ENCODE results near the gene OGDH.

The OGDH gene

DNA sequence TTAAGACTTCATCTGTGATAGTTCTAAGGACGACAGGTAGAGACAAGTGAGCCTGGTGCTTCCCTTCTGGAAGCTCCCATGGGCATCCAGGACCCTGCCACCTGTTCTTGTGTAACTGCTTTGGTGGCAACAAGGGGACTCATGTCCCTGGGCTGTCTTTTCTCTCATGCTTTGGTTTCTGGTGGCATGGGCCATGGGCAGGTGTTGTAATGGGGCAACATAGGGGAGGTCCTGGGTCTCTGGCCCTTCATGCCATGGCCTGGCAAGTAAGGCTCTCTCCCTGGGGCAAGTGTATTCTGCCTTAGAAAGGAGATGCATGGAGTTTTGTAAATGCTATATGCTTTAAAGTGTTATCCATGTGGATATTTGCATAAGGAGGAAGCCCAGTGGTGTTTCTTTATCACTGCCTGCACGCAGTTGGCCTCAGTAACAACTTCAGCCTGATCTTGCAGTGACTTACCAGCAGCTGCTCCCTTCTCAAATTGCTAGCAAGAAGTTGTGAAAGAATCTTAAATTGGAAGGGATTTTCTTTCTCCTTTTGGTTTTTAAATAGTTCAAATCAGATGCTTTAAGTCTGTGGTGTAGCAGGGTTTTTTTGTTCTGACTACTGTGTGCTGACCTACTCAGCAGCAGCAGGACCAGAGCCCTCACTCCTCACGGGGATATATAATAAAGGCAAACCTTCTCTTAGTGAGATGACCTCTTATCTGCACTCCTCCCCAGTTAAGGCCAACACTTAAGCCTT is 39.9 kb downstream of the OGDH start:
- in situ Hi-C loops (cut with MboI; ENCODE audit: low sequenced_read_pairs) = no loop called here
- Histone ChIP-seq H3K27me3 (ENCODE audit: low read depth) (no peaks in the 10 kb centered on the region), H3K4me1 (no peaks in the 10 kb centered on the region), H3K9me3 (no peaks in the 10 kb centered on the region), H3K36me3 (replicated peaks) (peaks cover 6% of the 10 kb centered on the region; the same call in 1 of the 2 replicates), H3K4me3 (no peak overlapping the region)
- DNase-seq (ENCODE audit: low spot score in 2 of 2) = no peak

DNA sequence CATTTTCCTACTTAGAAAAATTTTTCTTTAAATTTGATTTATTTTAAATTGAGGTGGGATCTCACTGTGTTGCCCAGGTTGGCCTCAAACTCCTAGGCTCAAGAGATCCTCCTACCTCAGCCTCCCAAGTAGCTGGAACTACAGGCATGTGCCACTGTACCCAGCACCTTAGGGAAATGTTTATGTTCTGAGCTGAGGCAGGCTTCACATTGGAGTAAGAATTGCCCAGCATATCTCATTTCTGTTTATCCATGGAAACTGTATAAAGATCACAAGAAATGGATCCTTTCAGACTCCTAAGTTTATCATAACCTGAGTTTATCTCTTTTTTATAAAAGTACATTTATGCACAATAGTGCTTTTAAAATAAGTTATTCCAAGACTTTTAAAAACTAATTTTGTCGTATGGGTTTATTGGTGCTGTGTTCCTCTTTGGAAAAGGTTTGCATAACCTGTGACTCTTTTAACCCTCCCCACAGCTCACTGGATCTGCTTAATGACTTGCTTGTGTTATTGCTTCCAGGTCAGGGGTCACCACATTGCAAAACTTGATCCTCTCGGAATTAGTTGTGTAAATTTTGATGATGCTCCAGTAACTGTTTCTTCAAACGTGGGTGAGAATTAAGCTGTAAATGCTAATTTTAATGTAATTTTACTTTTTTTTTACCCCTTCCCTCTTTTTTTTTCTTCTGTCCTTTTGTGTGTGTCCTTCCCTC is 40.7 kb downstream of the OGDH start:
- in situ Hi-C loops (cut with MboI; ENCODE audit: low sequenced_read_pairs) = no loop called here
- no peak overlapping the region for H3K4me3 ChIP-seq
- no peaks in the 10 kb centered on the region for H3K27me3 ChIP-seq (ENCODE audit: low read depth)
- no peaks in the 10 kb centered on the region for H3K9me3 ChIP-seq
- DNase-seq (ENCODE audit: low spot score in 2 of 2) = no peak
- H3K36me3 ChIP-seq (replicated peaks) = peaks cover 6% of the 10 kb centered on the region; the same call in 1 of the 2 replicates
- no peaks in the 10 kb centered on the region for H3K4me1 ChIP-seq

DNA sequence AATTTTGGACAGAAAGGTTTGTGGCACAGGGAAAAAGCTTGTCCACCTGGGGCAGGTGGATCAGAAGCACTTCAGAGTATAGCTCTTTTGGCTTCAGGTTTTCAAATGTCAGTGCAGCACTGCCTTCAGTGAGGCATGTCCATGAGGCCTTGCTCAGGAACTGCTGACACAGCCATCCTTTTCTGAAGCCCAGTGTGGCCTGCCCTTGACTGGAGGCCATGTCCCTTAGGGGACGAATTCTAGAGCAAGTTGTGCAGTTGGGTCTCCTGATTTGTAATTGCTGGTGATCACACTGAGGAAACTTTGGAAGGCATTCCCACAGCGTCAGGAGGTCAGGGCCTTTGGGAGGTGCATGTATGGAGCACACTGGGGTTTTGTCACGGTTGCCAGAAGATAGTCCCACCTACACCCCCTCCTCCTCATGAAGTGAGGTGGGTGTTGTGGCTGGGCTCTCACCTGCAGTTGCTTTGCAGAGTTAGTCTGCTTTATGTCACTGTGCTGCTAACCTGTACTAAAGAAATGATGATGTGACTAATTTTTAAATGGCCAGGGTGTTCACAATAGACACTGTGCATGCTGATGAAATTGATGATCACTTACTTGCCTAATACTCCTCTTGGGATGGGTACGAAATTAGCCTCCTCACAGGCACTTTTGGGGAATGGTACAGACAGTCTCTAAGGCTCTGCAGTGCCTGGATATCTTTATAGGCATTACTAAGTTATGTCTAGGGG is 41.7 kb downstream of the OGDH start:
- in situ Hi-C loops (cut with MboI; ENCODE audit: low sequenced_read_pairs) = no loop called here
- Histone ChIP-seq H3K9me3 (no peaks in the 10 kb centered on the region), H3K36me3 (replicated peaks) (peaks cover 6% of the 10 kb centered on the region; the same call in 1 of the 2 replicates), H3K4me3 (no peak overlapping the region), H3K27me3 (ENCODE audit: low read depth) (no peaks in the 10 kb centered on the region), H3K4me1 (no peaks in the 10 kb centered on the region)
- no peak for DNase-seq (ENCODE audit: low spot score in 2 of 2)

DNA sequence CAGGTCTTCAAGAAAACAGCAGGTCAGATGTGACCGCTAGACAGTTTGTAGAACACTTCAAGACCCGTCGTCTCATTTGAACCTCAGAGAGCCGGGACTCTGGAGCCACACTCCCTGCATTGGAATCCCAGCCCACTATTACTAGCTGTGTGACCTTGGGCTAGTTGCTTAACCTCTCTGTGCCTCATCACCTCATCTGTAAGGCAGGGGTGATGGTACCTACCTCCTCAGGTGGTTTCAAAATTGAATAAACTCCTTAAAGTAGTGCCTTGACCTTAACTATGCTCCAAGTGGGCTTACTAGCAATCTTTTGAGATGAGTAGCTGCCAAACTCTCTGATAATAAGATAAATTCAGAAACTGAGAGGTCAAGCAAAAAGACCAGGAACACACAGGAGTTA is 43.8 kb downstream of the OGDH start:
- no peak for DNase-seq (ENCODE audit: low spot score in 2 of 2)

DNA sequence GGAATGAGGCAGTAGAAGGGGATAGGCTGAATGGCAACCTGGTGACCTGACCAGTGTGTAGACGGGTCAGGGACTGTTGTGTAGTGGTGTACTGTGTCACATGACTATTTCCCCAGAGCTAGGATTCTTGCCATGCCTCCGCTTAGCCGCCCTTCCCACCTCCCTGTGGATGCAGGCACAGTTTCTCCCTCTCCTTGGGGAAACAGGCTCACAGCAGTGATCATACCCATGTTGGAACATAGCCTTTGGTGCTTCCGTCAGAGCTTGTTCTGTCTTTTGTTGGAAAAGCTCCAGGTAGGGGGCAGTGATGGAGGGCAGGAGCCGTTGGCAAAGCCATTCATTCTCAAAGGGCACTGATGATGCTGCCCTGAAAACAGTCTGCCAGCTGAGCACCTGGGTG is 44.3 kb downstream of the OGDH start:
- in situ Hi-C loops (cut with MboI; ENCODE audit: low sequenced_read_pairs) = no loop called here

More for the DNA sequence above, 43.8 kb downstream of the OGDH start:
- Histone ChIP-seq H3K36me3 (replicated peaks) (peaks cover 12% of the 10 kb centered on the region), H3K9me3 (no peaks in the 10 kb centered on the region), H3K4me1 (no peaks in the 10 kb centered on the region), H3K4me3 (no peak overlapping the region), H3K27me3 (ENCODE audit: low read depth) (no peaks in the 10 kb centered on the region)
- in situ Hi-C loops (cut with MboI; ENCODE audit: low sequenced_read_pairs) = no loop called here

DNA sequence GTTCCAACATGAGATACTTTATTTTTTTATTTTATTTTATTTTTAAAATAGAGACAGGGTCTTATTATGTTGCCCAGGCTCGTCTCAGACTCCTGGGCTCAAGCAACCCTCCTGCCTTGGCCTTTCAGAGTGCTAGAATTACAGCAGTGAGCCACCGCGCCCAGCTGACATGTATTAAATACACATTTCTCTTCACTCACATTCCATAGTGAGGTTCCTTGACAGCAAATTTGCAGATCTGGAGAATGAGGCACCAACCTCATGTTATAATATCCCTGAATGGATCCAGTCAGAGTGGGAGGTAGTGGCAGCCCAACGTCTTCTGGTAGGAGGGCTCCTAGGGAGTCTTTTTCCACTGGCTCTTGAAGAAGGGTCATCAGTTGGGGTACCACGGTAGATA is 46.1 kb downstream of the OGDH start:
- Histone ChIP-seq H3K4me1 (no peaks in the 10 kb centered on the region), H3K27me3 (ENCODE audit: low read depth) (no peaks in the 10 kb centered on the region), H3K4me3 (no peak overlapping the region), H3K9me3 (no peaks in the 10 kb centered on the region), H3K36me3 (replicated peaks) (peaks cover 15% of the 10 kb centered on the region)
- in situ Hi-C loops (cut with MboI; ENCODE audit: low sequenced_read_pairs) = no loop called here
- no peak for DNase-seq (ENCODE audit: low spot score in 2 of 2)

More for the DNA sequence above, 44.3 kb downstream of the OGDH start:
- Histone ChIP-seq H3K9me3 (no peaks in the 10 kb centered on the region), H3K27me3 (ENCODE audit: low read depth) (no peaks in the 10 kb centered on the region), H3K4me3 (no peak overlapping the region), H3K36me3 (replicated peaks) (peaks cover 12% of the 10 kb centered on the region), H3K4me1 (no peaks in the 10 kb centered on the region)
- DNase-seq (ENCODE audit: low spot score in 2 of 2) = no peak

DNA sequence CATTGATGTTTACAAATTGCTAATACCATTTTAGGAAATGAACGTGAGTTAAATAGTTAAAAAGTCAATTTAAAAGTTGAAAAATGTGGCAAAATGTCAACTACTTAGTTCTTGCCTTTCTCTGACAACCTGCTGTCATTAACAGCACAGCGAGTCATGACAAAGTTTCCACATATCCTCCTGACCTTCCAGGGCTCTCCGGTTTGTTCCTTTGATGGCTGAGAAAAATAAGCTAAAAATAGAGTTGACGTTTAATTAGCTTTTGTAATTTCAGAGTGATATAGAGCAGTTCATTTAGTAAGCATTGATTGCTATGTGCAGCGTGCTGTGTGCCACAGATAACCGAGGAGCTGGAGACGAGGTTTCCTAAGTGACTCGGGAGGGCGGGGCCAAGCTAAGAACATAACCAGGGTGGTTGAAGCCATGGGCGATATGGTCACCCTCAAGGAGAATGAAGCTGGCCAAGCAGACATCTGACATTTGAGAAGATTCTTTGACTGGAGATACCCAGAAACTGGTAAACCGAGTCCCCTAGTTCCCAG is 47.9 kb downstream of the OGDH start:
- Histone ChIP-seq H3K4me1 (no peaks in the 10 kb centered on the region), H3K4me3 (no peak overlapping the region), H3K36me3 (replicated peaks) (peaks cover 15% of the 10 kb centered on the region), H3K9me3 (no peaks in the 10 kb centered on the region), H3K27me3 (ENCODE audit: low read depth) (no peaks in the 10 kb centered on the region)
- DNase-seq (ENCODE audit: low spot score in 2 of 2) = no peak
- in situ Hi-C loops (cut with MboI; ENCODE audit: low sequenced_read_pairs) = no loop called here

DNA sequence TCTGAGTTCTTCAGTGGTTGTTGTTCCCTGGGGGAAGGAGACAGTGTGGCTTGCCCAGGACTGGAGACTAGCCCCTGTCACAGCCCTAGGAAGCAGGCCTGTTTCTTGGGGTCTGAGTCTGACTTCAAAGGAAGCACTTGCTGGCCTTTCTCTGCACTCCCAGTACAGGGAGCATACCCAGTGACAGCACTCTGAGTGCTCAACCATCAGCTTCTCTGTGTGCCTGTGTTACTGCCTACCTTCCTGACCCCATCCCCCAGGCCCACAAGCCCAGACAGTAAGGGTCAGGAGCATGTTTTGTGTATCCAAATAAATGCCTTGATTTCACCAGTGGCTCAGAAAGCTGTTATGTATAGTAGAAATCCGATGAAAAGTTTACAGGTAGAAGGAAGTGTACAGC is 48.9 kb downstream of the OGDH start:
- Histone ChIP-seq H3K4me1 (no peaks in the 10 kb centered on the region), H3K27me3 (ENCODE audit: low read depth) (no peaks in the 10 kb centered on the region), H3K9me3 (no peaks in the 10 kb centered on the region), H3K4me3 (no peak overlapping the region), H3K36me3 (replicated peaks) (peaks cover 12% of the 10 kb centered on the region)
- in situ Hi-C loops (cut with MboI; ENCODE audit: low sequenced_read_pairs) = no loop called here
- DNase-seq (ENCODE audit: low spot score in 2 of 2) = no peak

DNA sequence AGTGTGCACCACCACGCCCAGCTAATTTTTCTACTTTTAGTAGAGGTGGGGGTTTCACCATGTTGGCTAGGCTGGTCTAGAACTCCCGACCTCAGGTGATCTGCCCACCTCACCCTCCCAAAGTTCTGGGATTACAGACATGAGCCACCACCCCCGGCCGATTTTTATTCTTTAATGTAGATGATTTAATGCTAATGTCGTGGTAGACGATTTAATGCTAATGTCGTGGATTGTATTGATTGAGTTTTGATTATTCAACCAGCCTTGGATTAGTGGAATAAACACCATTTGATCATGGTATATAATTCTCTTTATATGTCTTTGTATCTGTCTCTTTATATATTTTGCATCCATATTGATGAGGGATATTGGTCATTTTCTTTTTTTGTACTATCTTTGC is 52.6 kb downstream of the OGDH start:
- Histone ChIP-seq H3K4me3 (no peak overlapping the region), H3K4me1 (no peaks in the 10 kb centered on the region), H3K27me3 (ENCODE audit: low read depth) (no peaks in the 10 kb centered on the region), H3K36me3 (replicated peaks) (peaks cover 16% of the 10 kb centered on the region), H3K9me3 (no peaks in the 10 kb centered on the region; the same call in 1 of the 2 replicates)
- in situ Hi-C loops (cut with MboI; ENCODE audit: low sequenced_read_pairs) = no loop called here
- no peak for DNase-seq (ENCODE audit: low spot score in 2 of 2)

DNA sequence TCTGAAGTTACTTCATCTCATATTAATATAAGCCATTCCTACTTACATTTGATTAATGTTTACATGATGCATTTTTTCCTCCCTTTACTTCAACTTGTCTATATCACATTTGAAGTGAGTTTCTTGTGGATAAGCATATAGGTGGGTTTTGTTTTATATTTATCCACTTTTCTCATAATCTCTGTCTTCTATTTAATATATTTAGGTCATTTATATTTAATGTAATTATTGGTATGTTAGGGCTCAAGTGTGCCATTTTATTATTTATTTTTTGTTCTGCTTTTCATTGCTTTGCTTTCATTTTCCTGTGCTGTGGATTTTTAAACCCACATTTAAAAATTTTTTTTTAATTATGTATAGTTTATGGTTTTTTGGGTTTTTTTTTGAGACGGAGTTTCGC is 54.8 kb downstream of the OGDH start:
- no peak for DNase-seq (ENCODE audit: low spot score in 2 of 2)
- Histone ChIP-seq H3K9me3 (no peaks in the 10 kb centered on the region; the same call in 1 of the 2 replicates), H3K27me3 (ENCODE audit: low read depth) (no peaks in the 10 kb centered on the region), H3K36me3 (replicated peaks) (peaks cover 11% of the 10 kb centered on the region), H3K4me1 (no peaks in the 10 kb centered on the region), H3K4me3 (no peak overlapping the region)
- in situ Hi-C loops (cut with MboI; ENCODE audit: low sequenced_read_pairs) = no loop called here

DNA sequence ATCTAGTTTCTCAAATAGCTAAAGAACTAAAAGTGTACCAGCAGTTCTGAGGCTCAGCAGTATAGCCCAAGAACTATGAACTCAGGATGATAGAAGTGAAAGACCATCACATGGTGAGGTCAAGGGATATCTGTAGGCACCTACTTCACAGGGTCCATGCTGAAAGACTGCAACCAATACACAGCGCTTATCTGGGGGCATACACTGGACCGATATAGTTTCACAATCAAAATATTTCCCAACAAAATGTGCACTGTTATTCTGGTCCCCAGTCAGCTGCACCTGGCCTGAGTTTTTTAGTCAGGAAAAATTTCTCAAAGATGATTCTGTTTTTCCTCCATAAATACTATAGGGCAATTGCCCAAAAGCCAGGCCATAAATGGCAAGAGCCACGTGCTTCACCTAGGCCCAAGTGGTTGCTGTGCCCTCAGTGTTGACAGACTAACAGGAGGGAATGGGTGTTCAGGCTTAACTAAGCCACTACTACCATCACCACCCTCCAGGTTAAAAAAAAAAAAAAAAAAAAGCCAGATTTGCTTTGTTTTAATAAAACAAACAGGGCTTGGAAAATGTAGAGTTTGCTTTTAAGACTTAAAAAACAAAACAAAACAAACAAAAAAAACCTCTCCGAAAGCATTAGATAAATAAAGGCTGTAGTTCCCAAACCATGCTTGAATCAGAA is 58.5 kb downstream of the OGDH start:
- DNase-seq (ENCODE audit: low spot score in 2 of 2) = no peak
- Histone ChIP-seq H3K4me3 (no peak overlapping the region), H3K27me3 (ENCODE audit: low read depth) (no peaks in the 10 kb centered on the region), H3K4me1 (no peaks in the 10 kb centered on the region), H3K9me3 (no peaks in the 10 kb centered on the region; the same call in 1 of the 2 replicates), H3K36me3 (replicated peaks) (peaks cover 14% of the 10 kb centered on the region)
- in situ Hi-C loops (cut with MboI; ENCODE audit: low sequenced_read_pairs) = no loop called here

DNA sequence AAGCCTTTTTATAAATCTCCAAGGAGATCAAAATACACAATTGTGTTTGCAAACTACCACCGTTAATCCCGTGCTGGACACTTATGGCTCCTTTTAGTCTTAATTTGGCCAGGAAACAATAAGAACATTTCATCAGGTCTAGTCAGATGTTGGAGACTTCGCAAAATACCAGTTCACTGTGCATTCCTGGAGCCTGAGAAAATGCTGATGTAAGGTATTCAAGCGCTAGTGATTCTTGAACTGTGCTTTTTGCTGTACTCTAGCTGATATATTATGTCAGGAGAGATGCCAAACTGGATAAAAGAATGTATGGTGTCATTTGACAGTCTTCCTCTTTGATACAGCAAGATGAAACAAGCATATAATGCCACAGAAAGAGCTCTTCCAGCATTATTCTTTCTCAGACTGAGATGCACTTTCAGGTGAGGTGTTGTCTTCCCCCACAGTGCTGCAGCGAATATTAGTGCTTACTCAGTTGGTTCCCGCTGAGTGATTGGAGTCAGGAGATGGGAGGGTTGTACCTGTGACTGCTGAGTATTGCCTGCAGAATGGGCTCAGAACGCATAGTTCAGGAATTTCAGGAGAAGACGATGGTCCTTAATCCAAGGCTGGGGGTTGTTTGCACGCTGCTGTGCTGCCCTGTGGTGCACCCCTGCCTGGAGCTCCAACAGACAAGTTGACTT is 59.2 kb downstream of the OGDH start:
- Histone ChIP-seq H3K4me3 (no peak overlapping the region), H3K4me1 (no peaks in the 10 kb centered on the region), H3K27me3 (ENCODE audit: low read depth) (no peaks in the 10 kb centered on the region), H3K9me3 (no peaks in the 10 kb centered on the region; the same call in 1 of the 2 replicates), H3K36me3 (replicated peaks) (peaks cover 10% of the 10 kb centered on the region)
- peak in 1 of 2 experiments; percentile 12 for DNase-seq (ENCODE audit: low spot score in 2 of 2)
- in situ Hi-C loops (cut with MboI; ENCODE audit: low sequenced_read_pairs) = no loop called here

DNA sequence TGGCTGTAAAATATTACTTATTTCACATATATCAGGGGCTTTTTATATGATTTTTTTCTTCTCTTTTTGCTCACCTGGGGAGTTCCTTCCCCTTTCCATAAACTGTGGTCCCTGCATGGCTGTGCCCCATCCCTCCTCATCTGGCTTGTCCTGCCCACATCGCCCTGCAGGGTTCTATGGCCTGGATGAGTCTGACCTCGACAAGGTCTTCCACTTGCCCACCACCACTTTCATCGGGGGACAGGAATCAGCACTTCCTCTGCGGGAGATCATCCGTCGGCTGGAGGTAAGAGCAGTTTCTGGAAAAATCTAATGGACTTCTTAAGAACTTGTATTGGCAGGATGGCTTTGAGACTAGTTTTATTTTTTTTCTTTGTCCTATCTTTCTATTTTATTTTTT is 60.1 kb downstream of the OGDH start:
- in situ Hi-C loops (cut with MboI; ENCODE audit: low sequenced_read_pairs) = no loop called here
- H3K36me3 ChIP-seq (replicated peaks) = peaks cover 8% of the 10 kb centered on the region
- no peaks in the 10 kb centered on the region for H3K27me3 ChIP-seq (ENCODE audit: low read depth)
- no peak overlapping the region for H3K4me3 ChIP-seq
- no peaks in the 10 kb centered on the region for H3K4me1 ChIP-seq
- H3K9me3 ChIP-seq = no peaks in the 10 kb centered on the region
- no peak for DNase-seq (ENCODE audit: low spot score in 2 of 2)

Measured in HAP-1 (cell line).